ENCODE data around the gene DNAH9.

DNAH9 gene

DNA sequence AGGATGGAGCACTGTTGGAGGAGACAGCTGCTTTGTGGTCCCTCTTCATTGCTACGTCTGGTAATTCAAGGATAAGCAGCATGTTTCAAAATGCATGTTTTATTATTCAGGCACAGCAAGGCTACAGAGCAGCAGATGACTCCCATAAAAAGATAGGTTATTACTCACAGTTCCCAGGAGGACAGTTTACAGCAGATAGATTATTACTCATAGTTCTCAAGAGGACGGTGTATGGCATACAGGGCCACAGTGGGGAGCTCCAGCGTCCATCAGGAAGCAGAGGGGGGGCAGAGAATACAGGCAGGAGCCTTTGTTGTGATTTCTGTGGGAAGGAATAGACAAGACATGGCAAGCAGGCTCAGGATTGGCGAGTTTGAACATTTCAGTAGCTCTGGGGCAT lies 72.9 kb downstream of the DNAH9 start:
- no peak for DNase-seq (ENCODE audit: low spot score)

DNA sequence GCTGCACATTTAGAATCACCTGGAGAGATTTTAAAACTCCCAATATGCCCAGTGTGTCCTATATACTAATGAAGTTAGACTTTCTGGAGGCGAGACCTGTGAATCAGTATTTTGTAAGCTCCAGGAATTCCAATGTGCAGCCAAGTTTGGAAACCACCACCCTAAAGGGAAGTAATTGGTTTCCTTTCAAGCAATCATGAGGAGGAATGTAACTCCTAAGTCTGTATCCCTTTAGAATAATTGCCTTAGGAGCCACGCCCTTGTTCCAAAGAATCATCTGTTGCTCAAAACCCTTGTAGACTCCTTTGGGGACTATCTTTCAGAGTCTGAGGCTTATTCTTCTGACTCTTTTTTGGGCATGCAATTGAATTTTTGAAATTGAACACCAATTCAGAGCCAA lies 84.4 kb downstream of the DNAH9 start:
- no peak for DNase-seq (ENCODE audit: low spot score)

DNA sequence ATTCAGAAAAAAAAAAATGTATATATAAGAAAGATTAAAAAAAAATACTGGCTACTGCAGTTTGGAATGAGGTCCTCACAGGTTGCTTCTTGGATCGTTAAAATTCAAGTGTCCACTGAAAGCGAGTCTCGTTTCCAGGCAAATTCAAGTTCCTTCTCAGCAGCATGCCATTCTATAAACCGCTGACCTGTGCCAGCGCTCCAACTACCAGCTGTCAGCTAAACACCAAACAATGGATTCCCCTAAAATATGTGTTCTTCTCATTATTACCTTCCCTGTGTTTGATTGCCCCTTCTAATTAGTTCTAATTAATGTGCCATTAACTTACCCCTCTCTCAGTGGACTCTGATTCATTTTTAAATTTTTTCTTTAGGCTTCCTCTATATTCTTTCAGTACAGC lies 92.4 kb downstream of the DNAH9 start:
- no peak for DNase-seq (ENCODE audit: low spot score)

DNA sequence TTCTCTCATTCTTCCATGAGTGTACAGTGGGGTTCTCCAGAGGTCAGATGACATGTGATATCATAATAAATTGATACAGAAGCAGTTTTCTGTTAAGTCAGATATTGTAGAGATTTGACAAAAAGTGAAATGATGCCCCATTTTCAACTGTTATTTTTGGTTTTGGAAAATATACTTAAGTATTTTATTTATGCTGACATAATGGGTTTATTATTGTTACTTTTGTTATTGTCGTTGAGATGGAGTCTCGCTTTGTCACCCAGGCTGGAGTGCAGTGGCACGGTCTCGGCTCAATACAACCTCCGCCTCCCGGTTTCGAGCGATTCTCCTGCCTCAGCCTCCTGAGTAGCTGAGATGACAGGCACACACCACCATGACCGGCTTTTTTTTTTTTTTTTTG lies 94.4 kb downstream of the DNAH9 start:
- no peak for DNase-seq (ENCODE audit: low spot score)

DNA sequence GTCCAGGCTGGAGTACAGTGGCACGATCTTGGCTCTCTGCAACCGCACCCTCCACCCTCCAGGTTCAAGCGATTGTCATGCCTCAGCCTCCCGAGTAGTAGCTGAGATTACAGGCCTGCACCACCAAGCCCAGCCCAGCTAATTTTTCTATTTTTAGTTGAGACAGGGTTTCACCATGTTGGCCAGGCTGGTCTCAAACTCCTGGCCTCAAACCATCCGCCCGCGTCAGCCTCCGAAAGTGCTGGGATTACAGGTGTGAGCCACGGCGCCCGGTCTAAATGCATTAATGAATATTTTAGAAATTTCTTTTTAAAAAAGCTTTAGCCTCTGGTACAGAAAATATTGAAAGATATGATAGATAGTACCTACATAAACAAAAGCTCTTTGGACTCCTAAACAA lies 95.0 kb downstream of the DNAH9 start:
- DNase-seq (ENCODE audit: low spot score), result no peak

DNA sequence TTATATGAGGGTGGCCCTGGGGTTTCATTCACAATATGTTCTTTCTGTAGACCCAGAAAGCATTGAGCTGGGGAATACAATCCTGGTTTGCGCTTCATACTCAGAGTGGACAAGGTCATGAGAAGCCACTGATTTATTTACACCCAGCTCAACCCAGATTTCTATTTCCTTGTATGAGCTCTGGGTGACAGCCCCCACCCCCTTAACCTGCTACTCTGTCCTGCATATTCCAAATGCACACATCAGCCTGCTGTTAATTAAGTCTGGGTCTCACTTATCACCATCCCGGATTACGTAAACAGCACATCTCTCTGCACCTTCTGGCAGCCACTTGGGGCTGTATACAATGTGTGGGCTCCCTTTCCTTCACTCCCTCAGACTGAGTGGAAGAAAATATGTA lies 102.4 kb downstream of the DNAH9 start:
- no peak for DNase-seq (ENCODE audit: low spot score)

DNA sequence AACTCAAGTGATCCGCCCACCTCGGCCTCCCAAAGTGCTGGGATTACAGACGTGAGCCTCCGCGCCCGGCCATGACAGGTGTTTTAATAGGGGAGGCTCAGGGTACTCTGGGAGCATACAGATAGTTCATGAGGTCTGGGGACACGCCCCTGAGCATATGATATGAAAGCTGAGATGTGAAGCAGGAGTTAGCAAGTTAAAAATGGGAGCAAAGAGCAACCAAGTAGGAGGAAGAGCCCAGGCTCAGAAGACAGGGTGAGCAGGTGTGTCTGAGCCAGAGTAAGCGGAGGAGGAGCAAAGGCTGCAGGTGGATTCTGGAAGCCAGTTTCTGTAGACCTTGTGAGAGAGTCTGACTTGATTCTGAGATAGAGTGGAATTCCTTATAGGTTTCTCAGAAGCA lies 103.6 kb downstream of the DNAH9 start:
- DNase-seq (ENCODE audit: low spot score), result no peak

DNA sequence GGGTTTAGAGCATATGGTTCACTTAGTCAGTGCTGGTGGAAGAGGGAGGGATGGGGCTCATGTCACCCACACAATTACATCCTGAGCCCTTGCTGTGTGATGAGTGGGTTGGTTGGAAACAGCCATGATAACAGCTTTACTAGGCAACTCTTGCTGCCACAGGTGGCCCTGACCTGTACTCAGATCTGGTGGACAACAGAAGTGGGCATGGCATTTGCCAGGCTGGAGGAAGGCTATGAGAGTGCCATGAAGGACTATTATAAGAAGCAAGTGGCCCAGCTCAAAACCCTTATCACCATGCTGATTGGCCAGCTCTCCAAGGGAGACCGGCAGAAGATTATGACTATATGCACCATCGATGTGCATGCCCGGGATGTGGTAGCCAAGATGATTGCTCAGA lies 105.8 kb downstream of the DNAH9 start:
- no peak for DNase-seq (ENCODE audit: low spot score)

DNA sequence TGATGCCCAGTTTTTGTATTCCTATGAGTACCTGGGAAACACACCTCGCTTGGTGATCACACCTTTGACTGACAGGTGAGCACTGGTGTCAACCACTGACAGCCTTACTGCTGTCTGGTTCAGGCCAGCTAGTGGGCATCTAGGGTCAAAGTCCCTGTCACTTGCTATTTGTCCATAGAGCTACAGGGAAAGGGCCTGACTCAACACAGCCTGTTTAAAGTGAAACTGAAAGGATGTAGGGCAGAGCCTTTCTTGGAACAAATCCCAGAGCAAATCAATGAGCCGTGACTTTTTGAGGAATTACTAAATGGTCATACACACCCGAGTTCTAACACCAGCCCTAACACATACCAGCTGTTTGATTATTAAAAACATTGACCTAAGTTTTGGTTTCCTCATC lies 106.8 kb downstream of the DNAH9 start:
- no peak for DNase-seq (ENCODE audit: low spot score)

DNA sequence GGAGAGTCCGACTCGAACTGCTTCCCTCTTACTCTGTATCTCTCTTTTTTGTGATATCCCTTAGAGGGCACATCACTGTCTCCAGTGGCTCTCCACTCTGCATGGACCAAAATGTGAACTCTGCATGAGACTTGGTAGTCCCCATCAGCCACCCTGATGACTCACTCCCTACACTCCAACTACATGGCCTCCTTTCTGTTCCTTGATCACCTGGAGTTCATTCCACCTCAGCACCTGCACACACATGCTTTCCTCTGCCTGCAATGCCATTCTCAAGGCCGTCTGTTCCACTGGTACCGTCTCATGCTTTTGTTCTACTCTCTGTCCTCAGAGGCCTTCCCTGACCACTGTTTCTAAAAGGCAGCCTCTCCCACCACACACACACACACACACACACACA lies 109.3 kb downstream of the DNAH9 start:
- no peak for DNase-seq (ENCODE audit: low spot score)

DNA sequence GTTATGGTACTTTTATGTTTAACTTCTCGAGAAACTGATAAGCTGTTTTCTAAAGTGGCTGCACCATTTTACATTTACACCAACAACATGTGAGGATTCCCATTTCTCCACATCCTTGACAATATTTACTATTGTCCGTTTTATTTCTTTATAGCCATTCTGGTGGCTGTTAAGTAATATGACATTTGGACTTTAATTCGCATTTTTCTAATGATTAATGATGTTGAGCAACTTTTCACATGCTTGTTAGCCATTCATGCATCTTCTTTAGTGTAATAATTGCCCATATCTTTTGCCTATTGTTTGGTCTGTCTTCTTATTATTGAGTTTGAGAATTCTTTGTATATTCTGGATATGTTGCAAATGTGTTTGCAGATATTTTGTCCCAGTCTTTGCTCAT lies 114.2 kb downstream of the DNAH9 start:
- DNase-seq (ENCODE audit: low spot score), result no peak

DNA sequence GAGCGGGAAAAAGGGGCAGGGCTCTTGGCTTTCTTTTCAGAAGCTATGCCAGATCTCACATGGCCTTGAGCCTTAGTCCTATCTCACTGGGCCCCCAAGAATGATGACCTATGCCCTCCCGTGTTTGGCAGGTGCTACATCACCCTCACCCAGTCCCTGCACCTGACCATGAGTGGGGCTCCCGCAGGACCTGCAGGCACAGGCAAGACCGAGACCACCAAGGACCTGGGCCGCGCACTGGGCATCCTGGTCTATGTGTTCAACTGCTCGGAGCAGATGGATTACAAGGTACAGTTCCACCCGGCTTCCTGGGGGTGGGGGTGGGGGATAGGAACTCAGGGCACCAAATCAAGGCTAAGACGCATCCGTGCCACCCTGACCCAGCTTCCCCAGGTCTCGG lies 120.9 kb downstream of the DNAH9 start:
- no peak for DNase-seq (ENCODE audit: low spot score)

DNA sequence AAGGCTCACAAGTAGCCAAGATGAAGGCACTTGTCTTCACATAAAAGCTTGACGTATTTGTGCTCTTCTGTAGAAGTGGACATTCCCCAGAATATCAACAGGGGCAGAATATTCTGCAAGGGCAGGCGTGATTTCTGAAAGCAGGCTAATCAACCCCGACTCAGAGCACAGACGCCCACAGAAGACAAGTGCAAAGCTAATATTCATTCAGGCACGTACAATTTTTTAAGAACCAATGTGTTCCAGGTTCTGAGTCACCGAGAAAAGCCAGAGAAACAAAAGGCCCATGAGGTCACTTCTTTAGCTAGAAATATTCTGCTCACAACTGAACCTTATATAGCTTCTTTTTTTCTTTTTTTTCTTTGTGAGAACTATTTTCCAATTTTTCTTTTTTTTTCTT lies 121.6 kb downstream of the DNAH9 start:
- DNase-seq (ENCODE audit: low spot score), result no peak

DNA sequence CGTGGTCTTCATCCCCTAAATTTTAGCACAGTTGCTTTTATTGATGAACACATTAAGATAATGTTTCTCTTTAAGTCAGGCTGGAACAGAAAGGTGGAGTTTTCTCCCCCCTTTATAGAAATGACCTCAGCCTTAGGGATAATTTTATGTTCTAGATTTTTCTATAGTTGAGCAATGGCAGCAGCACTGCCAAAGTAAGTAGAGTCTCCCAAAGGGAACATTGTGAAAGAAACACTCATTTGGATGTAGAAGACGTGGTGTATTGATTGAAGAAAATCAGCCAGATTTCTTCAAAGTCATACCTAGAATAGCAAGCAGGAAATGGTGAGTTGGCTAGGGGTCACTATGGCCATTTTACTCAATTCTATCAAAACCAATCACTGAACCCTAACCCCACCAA lies 122.5 kb downstream of the DNAH9 start:
- no peak for DNase-seq (ENCODE audit: low spot score)

DNA sequence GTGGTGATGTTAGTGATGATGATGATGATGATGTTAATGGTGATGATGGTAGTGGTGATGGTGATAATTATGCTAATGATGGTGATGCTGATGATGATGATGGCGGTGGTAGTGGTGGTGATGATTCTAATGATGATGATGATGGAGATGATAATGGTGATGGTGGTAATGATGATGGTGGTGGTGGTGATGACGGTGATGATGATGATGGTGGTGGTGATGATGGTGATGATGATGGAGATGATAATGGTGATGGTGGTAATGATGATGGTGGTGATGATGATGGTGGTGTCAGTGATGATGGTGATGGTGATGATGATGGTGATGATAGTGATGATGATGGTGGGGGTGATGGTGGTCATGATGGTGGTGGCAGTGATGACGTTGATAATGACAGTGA lies 132.5 kb downstream of the DNAH9 start:
- no peak for DNase-seq (ENCODE audit: low spot score)

DNA sequence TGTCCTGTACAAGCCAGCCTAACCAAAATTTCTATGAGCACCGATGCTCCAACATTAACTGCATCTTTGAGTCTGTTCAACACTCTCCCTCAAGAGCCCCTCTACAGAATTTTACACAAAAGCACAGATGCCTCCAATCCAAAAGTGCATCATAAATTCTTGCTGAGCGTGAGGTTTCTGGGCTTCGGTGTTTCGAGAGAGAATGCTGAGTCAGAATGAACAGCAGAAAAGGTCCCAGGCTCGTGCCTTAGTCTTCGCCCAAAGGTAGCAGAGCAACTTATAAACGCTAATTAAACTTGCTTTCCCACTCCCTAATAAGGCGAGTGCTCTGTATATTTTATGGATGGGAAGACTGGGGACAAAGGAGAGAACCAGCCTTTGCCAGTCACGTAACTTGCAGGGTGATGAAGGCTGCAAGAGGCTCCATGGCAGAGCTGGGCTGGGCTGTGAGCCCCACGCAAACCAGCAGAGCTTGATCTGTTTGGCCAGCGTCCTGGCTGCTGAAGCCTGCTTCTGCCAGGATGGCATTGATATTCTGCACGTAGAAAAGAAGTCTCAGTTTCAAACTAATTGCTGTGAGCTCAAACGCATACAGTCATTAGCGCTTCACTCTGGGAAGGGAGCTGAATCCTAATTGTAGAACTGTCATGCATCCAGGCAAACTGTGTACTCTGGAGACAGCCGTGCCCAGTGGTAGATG lies 138.5 kb downstream of the DNAH9 start:
- DNase-seq (ENCODE audit: low spot score), result no peak

DNA sequence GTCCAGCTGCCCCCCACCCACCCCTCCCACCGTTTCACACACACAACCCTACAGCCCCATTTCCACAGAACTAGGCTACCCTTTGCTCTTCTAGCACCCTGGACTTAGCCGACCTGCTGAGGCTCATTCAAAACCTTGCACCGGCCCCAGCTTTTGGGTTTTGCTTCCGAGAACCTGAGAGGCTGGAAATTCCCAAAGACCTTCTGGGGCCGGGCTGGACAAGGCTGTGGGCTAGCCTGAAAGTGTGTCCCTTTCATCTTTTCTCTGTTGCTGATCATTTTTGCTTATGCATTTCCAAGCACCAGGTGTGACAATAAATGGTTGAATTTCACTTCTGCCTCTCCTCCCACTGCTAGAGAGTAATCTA lies 139.0 kb downstream of the DNAH9 start:
- DNase-seq (ENCODE audit: low spot score), result no peak

DNA sequence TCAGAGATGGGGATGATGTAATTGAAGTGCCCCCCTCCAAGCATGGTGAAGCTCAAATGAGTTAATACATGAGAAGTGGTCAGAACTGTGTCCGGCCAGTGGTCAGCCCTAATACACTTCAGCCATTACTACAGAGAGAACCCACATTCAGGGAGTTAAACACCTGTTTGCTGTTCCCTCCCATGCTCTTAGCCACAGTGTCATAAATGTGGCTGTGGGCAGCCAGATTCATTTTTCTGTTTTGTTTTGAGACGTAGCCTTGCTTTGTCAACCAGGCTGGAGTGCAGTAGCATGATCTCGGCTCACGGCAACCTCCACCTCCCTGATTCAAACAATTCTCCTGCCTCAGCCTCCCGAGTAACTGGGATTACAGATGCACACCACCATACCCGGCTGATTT lies 139.9 kb downstream of the DNAH9 start:
- no peak for DNase-seq (ENCODE audit: low spot score)

DNA sequence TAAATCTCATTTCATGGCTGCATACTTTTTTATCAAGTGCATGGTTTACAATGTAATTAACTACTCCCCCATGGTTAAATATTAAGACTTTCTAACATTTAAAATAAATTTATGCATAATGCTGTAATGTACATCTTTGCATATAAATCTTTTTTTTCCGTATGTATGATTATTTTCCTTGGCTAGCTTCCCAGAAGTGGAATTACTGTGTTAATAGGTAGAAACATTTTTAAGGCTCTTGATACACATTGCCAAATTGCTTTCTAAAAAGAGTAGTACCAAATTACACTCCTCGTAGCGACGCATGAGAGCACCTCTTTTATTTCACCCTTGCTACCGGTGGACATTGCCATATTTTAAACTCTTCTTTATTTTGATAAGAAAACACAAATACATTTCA lies 141.1 kb downstream of the DNAH9 start:
- no peak for DNase-seq (ENCODE audit: low spot score)

DNA sequence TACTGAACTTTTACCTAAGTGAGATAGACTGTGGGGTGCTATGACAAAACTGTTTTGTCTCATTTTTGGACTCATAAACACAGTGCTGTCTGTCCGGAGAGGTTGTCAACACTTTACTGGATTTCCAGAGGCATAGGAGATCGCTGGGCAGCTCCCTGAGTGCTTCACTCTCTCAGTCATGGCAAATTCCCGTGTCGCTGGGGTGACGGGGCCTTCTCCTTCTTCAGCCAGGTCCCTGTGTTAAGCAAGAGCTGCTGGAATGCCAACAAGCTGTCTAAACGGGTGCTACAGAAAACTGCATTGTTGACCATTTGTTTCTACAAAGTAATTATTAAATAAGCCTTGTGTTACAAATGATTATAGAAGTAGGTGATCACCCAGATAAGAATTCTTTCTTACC lies 141.6 kb downstream of the DNAH9 start:
- no peak for DNase-seq (ENCODE audit: low spot score)

DNA sequence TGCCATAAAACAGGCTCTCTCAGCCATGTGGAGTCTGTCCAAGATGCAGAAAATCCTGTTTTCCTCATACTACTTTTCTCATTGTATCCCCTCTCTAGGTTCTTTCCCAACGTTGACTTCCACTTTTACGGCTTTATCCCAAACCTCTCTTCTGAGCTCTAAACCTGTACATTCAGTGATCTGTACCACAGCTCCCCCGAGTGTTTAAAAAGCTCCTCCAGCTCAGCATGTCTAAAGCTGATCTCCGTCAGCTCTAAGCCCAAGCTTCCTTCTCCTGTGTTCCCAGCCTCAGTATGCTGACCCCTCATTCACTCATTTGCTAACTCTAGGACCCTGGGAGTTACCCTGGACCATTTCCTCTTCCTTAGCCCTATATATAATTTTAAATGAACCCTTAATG lies 144.6 kb downstream of the DNAH9 start:
- DNase-seq (ENCODE audit: low spot score), result no peak

DNA sequence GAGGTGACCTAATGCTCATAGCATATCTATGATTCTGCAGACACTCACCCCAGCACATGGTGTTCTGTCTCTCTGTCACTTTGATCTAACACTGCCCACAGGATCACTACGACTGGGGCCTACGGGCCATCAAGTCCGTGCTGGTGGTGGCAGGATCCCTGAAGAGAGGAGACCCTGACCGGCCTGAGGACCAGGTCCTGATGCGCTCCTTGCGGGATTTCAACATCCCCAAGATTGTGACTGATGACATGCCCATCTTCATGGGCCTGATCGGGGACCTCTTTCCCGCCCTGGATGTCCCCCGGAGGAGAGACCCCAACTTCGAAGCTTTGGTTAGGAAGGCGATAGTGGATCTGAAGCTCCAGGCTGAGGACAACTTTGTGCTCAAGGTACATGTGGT lies 146.4 kb downstream of the DNAH9 start:
- DNase-seq (ENCODE audit: low spot score), result no peak

DNA sequence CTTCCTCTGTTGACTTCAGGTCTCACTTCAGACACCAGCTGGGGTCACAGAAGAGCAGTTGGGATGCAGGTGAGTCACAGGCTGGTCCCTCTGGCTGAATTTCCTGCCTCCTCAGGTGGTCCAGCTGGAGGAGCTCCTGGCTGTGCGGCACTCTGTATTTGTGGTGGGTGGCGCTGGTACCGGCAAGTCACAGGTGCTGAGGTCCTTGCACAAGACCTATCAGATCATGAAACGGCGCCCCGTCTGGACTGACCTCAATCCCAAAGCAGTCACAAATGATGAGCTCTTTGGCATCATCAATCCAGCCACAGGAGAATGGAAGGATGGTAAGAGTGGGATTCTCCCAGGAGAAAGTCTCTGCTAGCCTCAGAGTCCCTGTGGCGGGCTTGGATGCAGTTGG lies 149.2 kb downstream of the DNAH9 start:
- DNase-seq (ENCODE audit: low spot score), result no peak

DNA sequence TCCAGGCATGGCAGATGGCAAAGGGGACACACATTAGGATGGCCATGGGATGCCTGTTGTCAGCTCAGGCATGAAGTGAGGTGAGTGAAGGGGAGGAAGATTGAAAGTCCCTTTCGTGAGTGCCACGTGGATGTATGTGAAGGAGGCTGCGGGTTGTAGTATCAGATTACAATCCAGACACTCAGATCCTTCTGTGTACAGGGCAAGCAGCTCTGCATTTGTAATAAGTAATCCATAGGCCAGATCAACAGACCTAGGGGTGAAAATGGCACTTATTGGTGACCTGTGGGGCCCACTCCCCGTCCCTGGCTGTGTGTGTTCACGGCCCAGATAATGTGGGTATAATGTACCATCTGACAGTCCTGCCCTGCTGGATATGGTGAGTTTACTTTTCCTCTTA lies 159.5 kb downstream of the DNAH9 start:
- no peak for DNase-seq (ENCODE audit: low spot score)

DNA sequence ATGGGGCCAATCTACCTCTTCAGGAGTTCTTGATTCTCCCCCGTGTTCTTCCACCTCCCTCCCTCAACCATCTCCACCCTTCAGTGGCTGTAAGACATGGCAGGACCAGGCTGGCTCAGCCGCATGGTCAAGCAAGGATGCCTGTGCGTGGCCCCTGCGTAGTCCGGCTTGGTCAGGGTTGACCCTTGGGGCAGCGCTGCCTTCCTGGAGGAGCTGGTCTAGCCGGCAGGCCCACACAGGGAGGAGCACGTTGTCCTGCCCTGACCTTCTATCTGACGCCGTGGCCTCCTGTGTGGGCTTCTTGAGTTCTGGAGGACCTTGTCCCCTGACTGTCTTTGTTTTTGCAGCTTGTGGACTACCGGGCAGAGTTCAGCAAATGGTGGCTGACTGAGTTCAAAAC lies 169.8 kb downstream of the DNAH9 start:
- no peak for DNase-seq (ENCODE audit: low spot score)
